ENCODE measurements around the gene SLC9C2.

DNA sequence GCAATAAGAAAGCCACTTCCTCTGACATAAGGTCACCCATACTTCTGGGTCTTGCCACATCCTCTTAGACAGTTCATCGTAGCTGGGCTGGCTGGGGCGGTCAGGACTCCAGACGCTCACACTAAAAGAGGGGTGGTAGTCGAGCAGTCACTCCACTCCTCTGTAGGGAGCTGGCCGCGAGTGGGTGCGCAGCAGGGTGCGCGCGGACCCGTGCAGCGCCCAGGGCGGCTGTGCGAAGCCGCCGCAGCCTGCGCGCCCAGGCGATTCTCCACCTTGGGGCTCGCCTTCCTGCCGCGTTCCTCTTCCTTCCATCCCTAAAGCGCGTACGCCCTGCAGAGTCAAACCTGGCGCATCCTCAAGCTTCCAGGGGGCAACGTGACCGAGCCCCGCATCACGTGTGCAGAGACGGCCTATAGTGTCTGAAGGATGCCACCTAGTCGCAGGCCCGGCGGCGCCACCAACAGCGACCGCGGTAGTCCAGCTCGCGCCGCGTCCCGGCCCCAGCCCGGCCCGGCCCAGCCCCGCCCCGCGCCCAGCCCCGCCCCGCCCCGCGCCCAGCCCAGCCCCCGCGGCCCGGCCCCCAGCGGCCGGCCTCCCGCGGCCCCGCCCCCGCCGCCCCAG is 126.1 kb downstream of the SLC9C2 start:
- TF ChIP-seq, protein P1, sequence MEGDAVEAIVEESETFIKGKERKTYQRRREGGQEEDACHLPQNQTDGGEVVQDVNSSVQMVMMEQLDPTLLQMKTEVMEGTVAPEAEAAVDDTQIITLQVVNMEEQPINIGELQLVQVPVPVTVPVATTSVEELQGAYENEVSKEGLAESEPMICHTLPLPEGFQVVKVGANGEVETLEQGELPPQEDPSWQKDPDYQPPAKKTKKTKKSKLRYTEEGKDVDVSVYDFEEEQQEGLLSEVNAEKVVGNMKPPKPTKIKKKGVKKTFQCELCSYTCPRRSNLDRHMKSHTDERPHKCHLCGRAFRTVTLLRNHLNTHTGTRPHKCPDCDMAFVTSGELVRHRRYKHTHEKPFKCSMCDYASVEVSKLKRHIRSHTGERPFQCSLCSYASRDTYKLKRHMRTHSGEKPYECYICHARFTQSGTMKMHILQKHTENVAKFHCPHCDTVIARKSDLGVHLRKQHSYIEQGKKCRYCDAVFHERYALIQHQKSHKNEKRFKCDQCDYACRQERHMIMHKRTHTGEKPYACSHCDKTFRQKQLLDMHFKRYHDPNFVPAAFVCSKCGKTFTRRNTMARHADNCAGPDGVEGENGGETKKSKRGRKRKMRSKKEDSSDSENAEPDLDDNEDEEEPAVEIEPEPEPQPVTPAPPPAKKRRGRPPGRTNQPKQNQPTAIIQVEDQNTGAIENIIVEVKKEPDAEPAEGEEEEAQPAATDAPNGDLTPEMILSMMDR (IDR thresholded peaks at IDR 0.05; ENCODE audit: low read length) = no peak
- TF ChIP-seq EZH2 (optimal IDR thresholded peaks at IDR 0.05; ENCODE audit: low read depth, low read length) = no peak

Data from MM.1S (cell line).